Measurements from ENCODE around the gene PTPRG.

GRCh38 chr3:61946570-61947324 lies 385.4 kb downstream of the PTPRG start:
- TF ChIP-seq EZH2 (IDR thresholded peaks at IDR 0.05; ENCODE audit: borderline replicate concordance, low read depth, low read length, poor library complexity, severe bottlenecking), result no peak
- TF ChIP-seq, protein P1, sequence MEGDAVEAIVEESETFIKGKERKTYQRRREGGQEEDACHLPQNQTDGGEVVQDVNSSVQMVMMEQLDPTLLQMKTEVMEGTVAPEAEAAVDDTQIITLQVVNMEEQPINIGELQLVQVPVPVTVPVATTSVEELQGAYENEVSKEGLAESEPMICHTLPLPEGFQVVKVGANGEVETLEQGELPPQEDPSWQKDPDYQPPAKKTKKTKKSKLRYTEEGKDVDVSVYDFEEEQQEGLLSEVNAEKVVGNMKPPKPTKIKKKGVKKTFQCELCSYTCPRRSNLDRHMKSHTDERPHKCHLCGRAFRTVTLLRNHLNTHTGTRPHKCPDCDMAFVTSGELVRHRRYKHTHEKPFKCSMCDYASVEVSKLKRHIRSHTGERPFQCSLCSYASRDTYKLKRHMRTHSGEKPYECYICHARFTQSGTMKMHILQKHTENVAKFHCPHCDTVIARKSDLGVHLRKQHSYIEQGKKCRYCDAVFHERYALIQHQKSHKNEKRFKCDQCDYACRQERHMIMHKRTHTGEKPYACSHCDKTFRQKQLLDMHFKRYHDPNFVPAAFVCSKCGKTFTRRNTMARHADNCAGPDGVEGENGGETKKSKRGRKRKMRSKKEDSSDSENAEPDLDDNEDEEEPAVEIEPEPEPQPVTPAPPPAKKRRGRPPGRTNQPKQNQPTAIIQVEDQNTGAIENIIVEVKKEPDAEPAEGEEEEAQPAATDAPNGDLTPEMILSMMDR (conservative IDR thresholded peaks at IDR 0.05; ENCODE audit: low read depth, low read length), result no peak
